ENCODE data around the gene PRIMPOL. TPM values are rescaled to one million over a fixed set of nuclear protein-coding genes. Genes with fewer than 3 reads are reported as not detected.
A peak's percentile ranks its signal among the peaks of the same experiment; 100 is the strongest.
"Not testable (repeated sequence)": the region's sequence is repeated elsewhere in the genome, so short reads cannot be mapped to it uniquely, and the experiment has no call there.

The PRIMPOL gene
- total RNA-seq, 2 donors from 2014 or later: 19.1 to 19.3 TPM

GRCh38 chr4:184647266-184648053 is 2.1 kb upstream of the PRIMPOL start:
- Mint-ChIP-seq H3K4me1 (ENCODE audit: low read depth in 2 of 2) (peaks cover 56 to 75% of the 10 kb centered on the region in 2 donors), H3K36me3 (peaks cover 34% of the 10 kb centered on the region), H3K27ac (peak overlapping the region; percentile 89 to 97), H3K27me3 (no peaks in the 10 kb centered on the region), H3K9me3 (no peaks in the 10 kb centered on the region), H3K4me3 (peak overlapping the region; percentile 100)
- DNase-seq (ENCODE audit: low spot score) (no peak), ATAC-seq (no peak)

GRCh38 chr4:184648054-184648312 is 1.6 kb upstream of the PRIMPOL start:
- ATAC-seq (no peak), DNase-seq (ENCODE audit: low spot score) (no peak)
- Mint-ChIP-seq H3K27me3 (no peaks in the 10 kb centered on the region), H3K27ac (peak overlapping the region; percentile 89 to 97), H3K9me3 (no peaks in the 10 kb centered on the region), H3K4me3 (peak overlapping the region; percentile 100), H3K36me3 (peaks cover 34% of the 10 kb centered on the region), H3K4me1 (ENCODE audit: low read depth in 2 of 2) (peaks cover 61 to 75% of the 10 kb centered on the region in 2 donors)

- peak overlapping the region; percentile 100 for H3K4me3 Mint-ChIP-seq
- peak overlapping the region; percentile 89 to 97 for H3K27ac Mint-ChIP-seq
- DNase-seq (ENCODE audit: low spot score) (peak; percentile 70), ATAC-seq (peak; percentile 22 to 43)
- H3K36me3 Mint-ChIP-seq: peaks cover 34% of the 10 kb centered on the region
- peaks cover 64 to 75% of the 10 kb centered on the region in 2 donors for H3K4me1 Mint-ChIP-seq (ENCODE audit: low read depth in 2 of 2)
- H3K27me3 Mint-ChIP-seq: no peaks in the 10 kb centered on the region
- no peaks in the 10 kb centered on the region for H3K9me3 Mint-ChIP-seq
Measured at GRCh38 chr4:184648313-184649025, 1.1 kb upstream of the PRIMPOL start.

- Mint-ChIP-seq H3K36me3 (peaks cover 28% of the 10 kb centered on the region), H3K4me1 (ENCODE audit: low read depth in 2 of 2) (peaks cover 58 to 61% of the 10 kb centered on the region in 2 donors), H3K27me3 (no peaks in the 10 kb centered on the region), H3K27ac (peak overlapping the region; percentile 97 to 98), H3K4me3 (peak overlapping the region; percentile 97), H3K9me3 (no peaks in the 10 kb centered on the region)
- ATAC-seq (no peak), DNase-seq (ENCODE audit: low spot score) (peak; percentile 63)
Measured at GRCh38 chr4:184649971-184650855, 675 bp downstream of the PRIMPOL start.

DNA sequence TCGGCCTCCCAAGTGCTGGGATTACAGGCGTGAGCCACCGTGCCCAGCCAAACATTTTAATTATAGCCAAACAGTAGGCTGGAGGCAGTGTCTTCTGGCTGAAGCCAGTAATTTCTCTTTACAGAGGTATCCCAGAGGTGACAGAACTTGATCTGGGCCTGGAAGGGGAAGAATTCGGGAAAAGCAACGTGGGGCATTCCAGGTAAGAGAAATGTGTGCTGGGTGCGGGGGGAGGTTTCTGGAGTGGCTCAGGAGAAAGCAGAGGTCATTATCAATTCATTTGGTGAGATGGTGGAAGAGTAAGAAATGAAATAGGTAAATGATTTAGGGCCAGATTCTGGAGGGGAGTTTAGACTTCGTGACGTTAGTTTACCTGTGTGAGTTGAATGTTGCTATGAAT is 2.4 kb downstream of the PRIMPOL start:
- H3K4me1 Mint-ChIP-seq (ENCODE audit: low read depth in 2 of 2): peaks cover 45 to 47% of the 10 kb centered on the region in 2 donors
- no peak for DNase-seq (ENCODE audit: low spot score)
- H3K9me3 Mint-ChIP-seq: no peaks in the 10 kb centered on the region
- H3K27me3 Mint-ChIP-seq: no peaks in the 10 kb centered on the region
- H3K4me3 Mint-ChIP-seq: peak overlapping the region; percentile 57
- H3K36me3 Mint-ChIP-seq: peaks cover 20% of the 10 kb centered on the region
- H3K27ac Mint-ChIP-seq: peak overlapping the region; percentile 97 to 98
- ATAC-seq: no peak

DNA sequence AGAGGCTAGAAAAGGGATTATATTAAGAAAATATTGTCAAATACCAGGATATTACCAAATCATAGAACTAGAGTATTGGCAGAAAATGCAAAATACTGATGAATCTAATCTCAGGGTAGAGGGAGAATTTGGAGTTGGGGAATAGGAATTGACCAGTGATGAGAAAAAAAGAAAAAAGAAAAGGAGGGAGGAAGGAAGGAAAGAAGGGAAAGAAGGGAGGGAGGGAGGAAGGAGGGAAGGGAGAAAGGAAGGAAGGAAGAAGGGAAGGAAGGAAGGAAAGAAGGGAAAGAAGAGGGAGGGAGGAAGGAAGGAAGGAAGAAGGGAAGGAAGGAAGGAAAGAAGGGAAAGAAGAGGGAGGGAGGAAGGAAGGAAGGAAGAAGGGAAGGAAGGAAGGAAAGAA is 3.1 kb downstream of the PRIMPOL start:
- not testable (repeated sequence) for DNase-seq (ENCODE audit: low spot score); H3K9me3 Mint-ChIP-seq; ATAC-seq; H3K4me3 Mint-ChIP-seq; H3K27me3 Mint-ChIP-seq
- Mint-ChIP-seq H3K4me1 (ENCODE audit: low read depth in 2 of 2) (peaks cover 37 to 41% of the 10 kb centered on the region in 2 donors), H3K27ac (peak overlapping the region; percentile 97 to 98), H3K36me3 (peaks cover 14% of the 10 kb centered on the region)

DNA sequence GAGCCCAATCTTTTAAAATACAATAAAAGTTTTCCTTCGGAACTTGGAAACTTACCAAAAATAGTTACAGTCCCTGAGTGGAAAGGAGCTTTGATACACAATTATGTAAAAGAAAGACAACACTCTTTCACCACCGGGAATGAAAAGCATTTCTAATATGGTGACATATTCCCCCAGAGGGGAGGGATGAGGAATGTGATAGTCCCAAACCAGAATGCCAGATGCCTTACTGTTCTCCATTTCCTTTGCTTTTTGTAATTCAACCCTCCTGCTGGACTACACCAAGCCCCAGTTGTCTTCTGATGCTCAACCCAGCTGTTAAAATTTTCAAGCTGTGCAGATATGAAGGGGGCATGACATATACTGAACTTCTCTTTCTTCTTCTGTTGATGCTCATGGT is 4.1 kb downstream of the PRIMPOL start:
- H3K36me3 Mint-ChIP-seq: peaks cover 5% of the 10 kb centered on the region
- no peaks in the 10 kb centered on the region for H3K27me3 Mint-ChIP-seq
- H3K4me3 Mint-ChIP-seq: no peak overlapping the region
- no peak for ATAC-seq
- DNase-seq (ENCODE audit: low spot score): no peak
- peaks cover 29 to 34% of the 10 kb centered on the region in 2 donors for H3K4me1 Mint-ChIP-seq (ENCODE audit: low read depth in 2 of 2)
- H3K27ac Mint-ChIP-seq: peak overlapping the region in 1 of 2 donors; percentile 98
- H3K9me3 Mint-ChIP-seq: no peaks in the 10 kb centered on the region

GRCh38 chr4:184655889-184656869 is 6.6 kb downstream of the PRIMPOL start:
- Mint-ChIP-seq H3K4me1 (ENCODE audit: low read depth in 2 of 2) (peaks cover 17 to 22% of the 10 kb centered on the region in 2 donors), H3K27ac (no peak overlapping the region), H3K27me3 (no peaks in the 10 kb centered on the region), H3K36me3 (no peaks in the 10 kb centered on the region), H3K4me3 (no peak overlapping the region), H3K9me3 (no peaks in the 10 kb centered on the region)
- ATAC-seq (no peak), DNase-seq (ENCODE audit: low spot score) (no peak)

GRCh38 chr4:184657144-184657543 is 7.6 kb downstream of the PRIMPOL start:
- no peak overlapping the region for H3K4me3 Mint-ChIP-seq
- no peaks in the 10 kb centered on the region for H3K9me3 Mint-ChIP-seq
- no peak for DNase-seq (ENCODE audit: low spot score)
- H3K36me3 Mint-ChIP-seq: no peaks in the 10 kb centered on the region
- no peak for ATAC-seq
- H3K4me1 Mint-ChIP-seq (ENCODE audit: low read depth in 2 of 2): peaks cover 7 to 13% of the 10 kb centered on the region in 2 donors
- H3K27ac Mint-ChIP-seq: peak overlapping the region in 1 of 2 donors; percentile 19
- H3K27me3 Mint-ChIP-seq: no peaks in the 10 kb centered on the region

- H3K4me3 Mint-ChIP-seq; H3K27me3 Mint-ChIP-seq; DNase-seq (ENCODE audit: low spot score); H3K9me3 Mint-ChIP-seq; ATAC-seq; H3K27ac Mint-ChIP-seq; H3K36me3 Mint-ChIP-seq; H3K4me1 Mint-ChIP-seq (ENCODE audit: low read depth in 2 of 2): not testable (repeated sequence)
Measured at GRCh38 chr4:184657820-184658219, 8.3 kb downstream of the PRIMPOL start.

DNA sequence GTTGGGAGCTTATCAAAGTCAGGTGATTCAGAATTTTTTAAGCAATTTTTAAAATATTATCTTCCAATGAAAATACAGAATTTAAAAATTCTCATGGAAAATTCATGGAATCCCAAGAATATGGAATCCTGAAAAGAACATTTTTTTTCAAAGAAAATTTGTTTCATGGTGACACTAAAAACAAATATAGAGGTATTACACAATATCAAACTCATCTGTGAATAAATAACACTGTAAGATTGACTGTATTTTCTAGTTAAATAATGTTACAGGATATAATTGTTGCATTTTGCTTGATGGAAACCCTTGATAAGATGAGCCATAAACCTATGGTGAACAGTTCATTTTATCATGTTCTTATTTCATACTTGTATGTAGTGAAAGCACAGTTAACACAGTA is 11.4 kb downstream of the PRIMPOL start:
- no peaks in the 10 kb centered on the region for H3K9me3 Mint-ChIP-seq
- no peak for ATAC-seq
- DNase-seq (ENCODE audit: low spot score): no peak
- peaks cover 0 to 6% of the 10 kb centered on the region in 2 donors for H3K4me1 Mint-ChIP-seq (ENCODE audit: low read depth in 2 of 2)
- H3K27me3 Mint-ChIP-seq: no peaks in the 10 kb centered on the region
- no peaks in the 10 kb centered on the region for H3K36me3 Mint-ChIP-seq
- H3K4me3 Mint-ChIP-seq: no peak overlapping the region
- no peak overlapping the region for H3K27ac Mint-ChIP-seq

DNA sequence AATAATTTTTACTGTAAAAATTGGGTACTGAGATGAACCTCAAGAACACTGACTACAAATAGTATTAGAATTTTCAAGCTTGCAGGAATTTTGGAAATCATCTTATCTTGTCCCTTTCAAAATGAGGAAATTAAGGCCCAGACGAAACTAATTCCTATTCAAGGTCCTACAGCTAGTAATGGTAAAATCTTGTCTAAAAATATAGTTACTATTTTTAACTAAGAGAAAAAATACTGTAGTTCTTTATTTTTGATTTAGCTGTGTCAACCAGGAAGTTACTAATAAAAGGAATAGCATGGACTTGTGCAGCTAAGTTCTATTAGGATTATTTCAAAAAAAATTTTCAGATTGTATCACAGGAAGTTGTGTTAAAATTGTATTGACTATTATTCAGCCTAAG is 12.7 kb downstream of the PRIMPOL start:
- H3K4me1 Mint-ChIP-seq (ENCODE audit: low read depth in 2 of 2): peaks cover 3 to 13% of the 10 kb centered on the region in 2 donors
- ATAC-seq: no peak
- no peaks in the 10 kb centered on the region for H3K27me3 Mint-ChIP-seq
- H3K27ac Mint-ChIP-seq: no peak overlapping the region
- DNase-seq (ENCODE audit: low spot score): no peak
- no peaks in the 10 kb centered on the region for H3K36me3 Mint-ChIP-seq
- no peak overlapping the region for H3K4me3 Mint-ChIP-seq
- H3K9me3 Mint-ChIP-seq: no peaks in the 10 kb centered on the region
